HG02938 (cell line): ENCODE measurements around the gene ZNF608.
A peak's percentile ranks its signal among the peaks of the same experiment; 100 is the strongest.

Experiments used
- ATAC-seq: cut with Tn5 transposase; IDR thresholded peaks from one replicate; pipeline ENCODE4 v1.9.1; 2021; ENCODE audit warnings: mild to moderate bottlenecking, moderate library complexity; ENCODE audit not compliant: unreplicated experiment

The ZNF608 gene

GRCh38 chr5:124720593-124720992, 25.8 kb downstream of the ZNF608 start:
- no peak for ATAC-seq

DNA sequence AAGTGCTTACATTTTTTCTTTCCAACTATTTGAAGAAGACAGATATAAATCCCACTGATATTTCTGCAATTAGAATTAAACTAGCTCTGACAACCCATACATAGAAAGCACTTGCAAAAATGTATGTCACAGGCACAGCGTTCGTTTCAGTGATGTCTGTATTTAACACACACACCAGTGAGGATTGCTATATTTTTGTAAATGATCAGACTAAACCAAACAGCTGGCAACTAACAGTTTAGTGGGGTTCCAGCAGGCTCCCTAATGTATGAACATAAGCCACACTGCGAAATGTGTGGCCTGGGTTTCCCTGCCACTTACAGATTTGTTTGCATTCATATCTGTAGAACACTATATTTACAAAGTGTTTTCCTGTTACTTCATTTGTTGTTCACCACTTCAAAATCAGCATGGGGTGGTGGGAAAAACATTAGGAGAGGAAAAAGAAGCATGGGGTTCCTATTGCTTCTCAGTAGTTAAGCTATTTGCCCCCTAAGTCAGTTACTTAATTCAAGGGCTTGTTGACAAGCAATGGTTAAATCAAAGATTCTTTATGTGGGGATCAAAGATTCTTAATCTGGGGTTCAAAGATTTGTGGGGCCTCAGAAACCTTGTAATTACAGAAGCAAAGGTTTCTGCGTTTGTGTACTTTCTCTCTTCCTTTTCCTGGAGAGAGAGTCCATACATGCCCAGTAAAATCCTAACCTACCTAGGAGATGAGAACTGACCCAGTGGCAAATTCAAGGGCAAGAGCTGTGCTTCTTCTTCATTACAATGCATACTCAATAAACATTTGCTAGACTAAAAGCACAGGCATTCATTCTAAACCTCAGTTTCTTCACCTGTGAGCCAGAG, 27.1 kb downstream of the ZNF608 start:
- no peak for ATAC-seq

- no peak for ATAC-seq
Measured at GRCh38 chr5:124718380-124718789, 28.1 kb downstream of the ZNF608 start.

- no peak for ATAC-seq
Measured at GRCh38 chr5:124716169-124716568, 30.3 kb downstream of the ZNF608 start.

- ATAC-seq = no peak
Measured at GRCh38 chr5:124714910-124715309, 31.5 kb downstream of the ZNF608 start.

GRCh38 chr5:124713595-124713994, 32.8 kb downstream of the ZNF608 start:
- ATAC-seq = no peak

GRCh38 chr5:124712731-124713305, 33.6 kb downstream of the ZNF608 start:
- no peak for ATAC-seq

DNA sequence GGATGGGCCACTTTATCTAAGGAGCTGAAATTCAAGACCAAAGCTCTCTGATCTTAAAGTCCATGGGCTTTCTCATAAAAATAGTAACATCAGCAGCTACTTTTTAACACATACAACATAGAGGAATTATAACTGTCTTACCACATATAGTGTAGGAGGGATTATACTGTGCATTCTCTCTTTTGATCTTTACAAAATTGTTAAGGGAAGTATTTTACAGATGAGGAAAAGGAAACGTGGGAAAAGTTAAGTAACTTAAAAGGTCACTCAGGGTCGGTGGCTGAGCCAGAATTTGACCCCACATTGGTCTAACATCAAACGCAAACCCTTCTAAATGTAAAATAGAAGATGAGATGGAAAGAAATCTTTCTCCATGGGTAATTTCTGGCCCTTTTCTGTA, 38.4 kb downstream of the ZNF608 start:
- ATAC-seq = no peak

- ATAC-seq = peak; percentile 37
Measured at GRCh38 chr5:124707520-124707919, 38.9 kb downstream of the ZNF608 start.

GRCh38 chr5:124706729-124707361, 39.6 kb downstream of the ZNF608 start:
- no peak for ATAC-seq

DNA sequence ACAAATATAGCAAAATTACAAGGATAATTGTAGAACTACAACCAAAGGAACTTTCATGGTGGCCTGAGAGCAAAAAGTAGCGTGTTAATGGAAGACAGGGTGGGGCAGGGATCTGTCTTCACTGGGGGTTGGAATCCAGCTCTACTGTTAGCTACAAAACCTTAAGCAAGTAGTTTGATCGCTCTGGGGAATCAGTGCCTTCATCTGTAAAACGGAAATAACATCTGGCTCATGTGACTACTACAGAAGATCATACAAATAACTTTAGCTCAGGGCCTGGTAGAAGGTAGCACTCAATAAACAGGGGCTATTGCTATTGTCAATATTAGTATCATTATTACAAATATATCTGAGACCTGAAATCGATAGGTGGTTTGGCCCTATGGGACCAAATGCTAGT, 40.4 kb downstream of the ZNF608 start:
- no peak for ATAC-seq

DNA sequence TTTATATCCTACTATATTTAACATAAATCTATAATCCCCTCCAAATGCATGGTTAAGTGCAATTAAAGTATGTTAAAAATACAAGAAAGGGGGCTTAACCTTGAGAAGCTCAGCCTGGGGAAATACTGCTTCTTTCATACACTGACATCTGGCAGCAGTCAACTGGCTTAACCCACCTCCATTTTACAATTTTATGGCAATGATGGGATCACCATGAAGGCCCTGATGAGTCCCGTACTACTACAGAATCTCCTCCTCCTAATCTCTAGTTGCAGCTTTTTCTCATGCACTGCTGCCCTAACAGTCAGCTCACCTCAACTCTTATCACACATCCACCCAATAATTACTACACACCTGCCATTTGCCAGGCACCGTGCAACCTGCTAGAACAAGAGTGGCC, 40.9 kb downstream of the ZNF608 start:
- no peak for ATAC-seq

DNA sequence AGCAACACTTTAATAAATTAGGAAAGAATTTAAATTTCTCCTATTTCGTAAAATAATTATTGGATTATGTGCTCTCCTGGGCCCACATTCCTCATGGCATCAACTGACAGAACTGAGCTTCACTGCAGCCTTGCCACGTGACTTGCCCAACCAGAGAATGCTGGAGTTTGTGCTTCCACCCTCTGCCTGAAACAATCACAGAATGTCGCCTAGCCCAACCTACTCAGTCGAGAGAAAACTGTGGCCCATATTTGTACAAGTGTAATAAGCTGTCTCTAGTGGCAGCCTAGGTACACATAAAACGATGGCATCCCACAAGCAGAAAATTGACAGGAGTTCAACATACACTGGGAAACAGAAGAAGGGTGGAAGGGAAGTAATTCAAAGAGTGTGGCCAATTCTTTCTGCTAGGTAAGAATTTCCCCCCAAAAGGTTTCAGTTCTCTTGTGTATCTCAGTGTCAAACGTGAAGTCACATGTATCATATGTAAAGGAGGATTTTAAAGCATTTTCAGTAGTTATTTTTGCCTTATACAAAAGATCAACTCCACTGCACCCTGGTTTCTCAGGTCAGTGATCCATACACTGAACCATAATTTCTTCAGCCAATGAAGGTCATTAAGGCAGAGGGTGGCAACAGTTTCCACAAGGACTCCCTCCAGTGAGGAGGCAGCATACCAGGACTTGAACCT, 41.7 kb downstream of the ZNF608 start:
- ATAC-seq = peak; percentile 82

GRCh38 chr5:124703995-124704394, 42.4 kb downstream of the ZNF608 start:
- ATAC-seq = no peak

- ATAC-seq = no peak
Measured at GRCh38 chr5:124702525-124702924, 43.9 kb downstream of the ZNF608 start.

DNA sequence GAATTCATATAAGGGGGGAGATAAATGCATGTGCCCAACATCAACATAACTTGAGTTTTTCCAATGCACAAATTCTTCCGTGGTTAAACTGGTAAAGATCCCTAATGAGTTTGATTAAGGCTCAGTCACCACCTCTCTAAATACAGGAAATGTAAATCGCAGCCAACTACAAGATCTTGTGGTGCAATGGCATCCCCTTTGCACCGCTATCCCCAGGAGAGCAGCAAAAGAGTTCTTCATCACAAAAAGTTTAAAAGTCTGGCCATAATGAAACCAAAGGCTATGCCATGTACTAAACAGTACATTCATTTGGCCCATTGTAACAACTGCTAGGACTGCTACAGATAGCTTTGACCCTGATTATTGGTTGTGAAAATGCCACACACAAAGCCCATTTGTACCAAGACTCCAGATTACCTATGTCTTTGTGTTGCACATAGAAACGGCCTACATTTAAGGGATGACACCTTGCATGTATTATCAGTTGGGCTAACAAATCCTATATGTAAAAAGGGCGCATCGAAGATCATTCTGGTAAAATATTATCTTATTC, 44.5 kb downstream of the ZNF608 start:
- ATAC-seq = no peak

- ATAC-seq = no peak
Measured at GRCh38 chr5:124701016-124701415, 45.4 kb downstream of the ZNF608 start.

GRCh38 chr5:124700333-124700732, 46.1 kb downstream of the ZNF608 start:
- ATAC-seq = no peak

DNA sequence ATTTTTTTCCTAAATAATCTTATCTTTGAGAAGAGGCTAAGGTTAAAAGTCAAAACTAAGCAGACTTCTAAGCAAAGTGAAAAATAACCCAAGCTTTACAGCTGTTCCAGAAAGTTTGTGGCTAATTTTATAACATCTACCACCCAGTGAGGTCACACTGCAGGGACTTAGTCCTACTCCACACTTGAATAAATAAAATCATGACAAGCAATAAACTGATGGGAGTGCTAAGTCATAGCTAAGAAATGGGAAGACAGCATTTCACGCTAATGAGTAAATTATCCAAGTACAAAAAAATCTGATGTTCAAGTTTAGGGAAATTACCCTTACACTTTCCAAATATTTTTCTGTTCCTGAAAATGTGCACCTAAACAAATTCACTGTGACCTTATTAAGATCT, 47.7 kb downstream of the ZNF608 start:
- no peak for ATAC-seq

GRCh38 chr5:124697933-124698591, 48.4 kb downstream of the ZNF608 start:
- ATAC-seq = no peak

DNA sequence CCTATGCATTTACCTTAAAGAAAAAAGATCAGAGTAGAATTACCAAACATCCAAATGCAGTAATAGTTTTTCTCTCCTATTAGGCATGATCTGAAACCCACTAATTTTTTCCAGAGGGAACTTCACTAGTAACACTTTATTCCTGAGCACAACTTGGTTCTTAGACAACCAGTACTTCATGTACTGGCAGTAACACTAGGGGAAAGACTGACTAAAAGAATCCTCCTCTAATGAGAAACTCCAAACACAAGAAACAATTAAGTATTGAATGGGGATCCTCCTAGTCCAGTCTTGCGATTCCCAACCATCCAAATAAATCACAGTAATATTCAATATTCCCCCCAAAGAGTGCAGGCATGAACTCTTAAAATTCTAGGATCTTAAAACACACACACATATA, 48.9 kb downstream of the ZNF608 start:
- no peak for ATAC-seq
